Measurements from ENCODE around the gene EN2.

The EN2 gene

DNA sequence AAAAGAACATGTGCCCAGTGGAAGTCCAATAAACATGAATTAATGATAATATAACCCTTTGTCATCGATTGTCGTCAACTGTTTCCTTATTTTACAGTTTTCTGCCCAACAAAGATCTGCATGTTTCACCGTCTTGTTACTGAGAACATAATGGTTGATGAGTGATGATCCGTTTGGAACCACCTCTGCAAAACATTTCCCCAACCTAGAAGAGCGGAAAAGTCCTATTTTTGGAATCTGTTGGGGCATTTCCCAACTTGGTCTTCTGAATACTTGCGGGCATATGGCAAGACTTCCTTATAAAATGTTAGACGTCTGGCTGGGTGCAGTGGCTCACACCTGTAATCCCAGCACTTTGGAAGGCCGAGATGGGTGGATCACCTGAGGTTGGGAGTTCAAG, 56.4 kb downstream of the EN2 start:
- WGBS, 2 experiments (ENCODE audit: insufficient coverage in 2 of 2) = 91% methylated on average over 3 to 5 of the region's 8 CpGs
- Histone ChIP-seq H3K27ac (ENCODE audit: low read depth, low read length, severe bottlenecking) (no peak overlapping the region), H3K36me3 (ENCODE audit: control insufficient read depth, insufficient read depth, low read length) (no peaks in the 10 kb centered on the region), H3K4me1 (ENCODE audit: control insufficient read depth, insufficient read depth, low read length, poor library complexity, severe bottlenecking) (no peaks in the 10 kb centered on the region), H3K9me3 (ENCODE audit: control insufficient read depth, low read length) (no peaks in the 10 kb centered on the region), H3K4me3 (ENCODE audit: extremely low read depth, insufficient read depth, low read length, poor library complexity, severe bottlenecking) (no peak overlapping the region)
